HG03565 (cell line): ENCODE measurements around the gene SYT5.

Experiments used
- ATAC-seq: cut with Tn5 transposase; IDR thresholded peaks from one replicate; pipeline ENCODE4 v1.9.1; 2021; ENCODE audit warnings: mild to moderate bottlenecking, moderate library complexity; ENCODE audit not compliant: unreplicated experiment

Gene SYT5

GRCh38 chr19:55147545-55148251 lies 32.4 kb downstream of the SYT5 start:
- ATAC-seq = no peak

DNA sequence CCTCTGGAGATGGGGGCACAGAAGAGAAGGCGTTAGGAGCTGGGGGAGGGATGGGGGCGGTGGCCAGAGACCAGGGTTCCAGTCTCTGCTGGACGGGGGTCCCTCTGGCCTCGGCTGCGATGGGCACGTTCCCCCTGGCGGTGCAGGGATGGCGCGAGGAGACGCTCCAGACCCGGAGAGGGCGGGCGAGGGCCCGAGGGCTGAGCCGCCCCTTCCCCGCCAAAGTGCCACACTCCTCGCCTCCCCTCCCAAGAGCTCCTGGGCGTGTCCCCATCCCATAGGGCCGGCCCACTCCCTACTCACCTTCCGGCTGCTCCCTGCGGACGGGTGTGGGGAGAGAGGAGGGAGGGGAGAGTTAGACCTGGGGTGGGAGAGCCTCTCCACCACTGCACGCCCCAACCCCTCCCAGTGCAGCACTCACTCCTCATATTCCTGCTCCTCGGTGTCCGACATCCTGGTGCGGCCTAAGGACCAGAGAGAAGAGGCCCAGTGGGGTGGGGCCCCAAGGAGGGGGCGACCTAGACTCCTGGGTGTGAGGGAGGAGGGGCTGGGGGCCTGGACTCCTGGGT lies 33.3 kb downstream of the SYT5 start:
- ATAC-seq = no peak

- ATAC-seq = no peak
Measured at GRCh38 chr19:55146078-55146704, 33.9 kb downstream of the SYT5 start.

DNA sequence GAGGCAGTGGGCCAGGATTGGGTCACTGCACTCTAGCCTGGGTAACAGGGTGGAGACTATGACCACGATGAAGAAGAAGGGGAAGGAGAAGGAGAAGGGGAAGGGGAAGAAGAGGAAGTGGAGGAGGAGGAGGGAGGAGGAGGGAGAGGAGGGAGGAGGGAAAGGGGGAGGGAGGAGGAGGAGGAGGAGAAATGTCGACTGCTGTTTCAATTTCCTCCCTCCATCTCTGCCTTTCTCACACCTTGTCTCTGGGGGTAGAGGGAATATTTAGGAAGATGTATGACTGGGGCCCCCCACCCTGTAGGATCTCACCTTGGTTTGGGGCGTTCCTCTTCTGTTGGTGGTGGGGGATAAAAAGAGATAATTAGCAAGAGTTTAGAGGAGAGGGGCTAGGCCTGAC lies 34.9 kb downstream of the SYT5 start:
- no peak for ATAC-seq

GRCh38 chr19:55141696-55142095 lies 38.4 kb downstream of the SYT5 start:
- ATAC-seq = no peak

GRCh38 chr19:55137915-55138314 lies 42.2 kb downstream of the SYT5 start:
- ATAC-seq = no peak

DNA sequence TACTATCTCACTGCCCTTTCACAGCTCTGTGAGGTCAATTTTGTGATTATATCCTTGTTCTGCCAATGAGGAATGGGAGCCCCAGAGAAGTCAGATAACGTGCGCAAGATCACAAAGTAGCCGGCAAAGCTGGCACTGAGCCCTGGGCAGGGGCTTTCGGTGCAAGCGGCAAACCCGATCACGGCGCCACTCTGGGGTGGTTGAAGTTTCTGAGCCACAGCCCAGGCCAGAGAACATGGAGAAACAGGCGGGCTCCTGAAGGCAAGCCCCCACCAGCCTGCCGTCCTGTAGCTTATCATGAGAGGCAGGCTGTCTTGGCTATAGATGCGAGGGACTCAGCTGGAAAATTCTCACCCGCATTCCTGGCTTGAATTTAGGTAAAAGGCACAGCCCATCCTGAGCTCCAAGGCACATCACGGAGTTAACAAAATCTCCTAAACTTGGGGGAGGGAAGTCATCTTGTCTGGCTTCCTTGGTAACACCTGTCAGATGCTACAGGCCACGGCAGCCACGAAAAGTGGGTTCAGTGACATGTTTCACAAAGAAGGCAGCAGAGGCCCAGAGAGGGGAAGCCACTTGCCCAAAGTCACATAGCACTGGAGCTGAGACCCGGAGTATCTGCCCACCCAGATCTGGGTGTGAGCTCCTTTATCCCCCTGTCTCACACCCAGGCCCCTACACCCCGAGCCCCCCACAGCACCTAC lies 43.5 kb downstream of the SYT5 start:
- ATAC-seq = no peak

GRCh38 chr19:55134736-55135135 lies 45.4 kb downstream of the SYT5 start:
- no peak for ATAC-seq

DNA sequence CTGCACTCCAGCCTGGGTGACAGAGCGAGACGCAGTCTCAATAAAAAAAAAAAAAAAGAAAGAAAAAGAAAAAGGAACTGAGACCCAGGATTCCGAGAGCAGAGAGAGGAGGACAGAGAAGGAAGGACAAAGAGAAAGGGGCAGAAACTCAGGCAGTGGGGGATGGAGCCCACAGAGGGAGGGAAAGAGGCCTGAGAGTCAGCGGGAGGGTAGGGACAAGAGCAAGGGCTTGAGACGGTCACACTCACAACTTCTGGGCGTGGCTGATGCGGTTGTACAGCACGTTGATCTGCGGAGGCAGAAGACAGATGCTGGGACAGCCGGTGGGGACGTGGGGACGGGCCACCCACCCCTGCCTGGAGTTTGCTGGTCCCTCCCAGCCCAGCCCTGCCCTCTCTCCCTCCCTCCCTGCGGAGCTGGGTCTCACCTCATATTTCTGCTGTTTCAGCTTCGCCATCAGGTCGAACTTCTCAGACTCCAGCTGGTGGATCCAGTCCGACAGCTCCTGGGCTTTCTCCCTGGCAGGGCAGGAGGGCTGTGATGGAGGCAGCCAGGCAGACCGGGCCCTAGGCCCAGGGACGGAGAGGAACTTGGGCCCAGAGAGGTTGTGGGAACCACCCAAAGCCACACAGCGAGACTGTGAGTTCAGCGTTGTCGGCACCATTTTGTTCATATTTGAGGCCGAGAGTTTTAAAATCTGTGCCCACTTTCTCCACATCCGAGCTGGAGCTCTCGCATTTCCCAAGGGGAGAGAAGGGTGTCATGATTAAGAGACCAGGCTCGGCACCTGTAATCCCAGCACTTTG lies 46.2 kb downstream of the SYT5 start:
- no peak for ATAC-seq

GRCh38 chr19:55132453-55133129 lies 47.5 kb downstream of the SYT5 start:
- ATAC-seq = no peak

- no peak for ATAC-seq
Measured at GRCh38 chr19:55131421-55131820, 48.7 kb downstream of the SYT5 start.
